IMR-90 (cell line): ENCODE results near the gene PPP1R12B.
"Not testable (repeated sequence)": the region's sequence is repeated elsewhere in the genome, so short reads cannot be mapped to it uniquely, and the experiment has no call there.

Source experiments
- MAFK ChIP-seq: IDR thresholded peaks from 2 replicates; pipeline ENCODE4 v1.6.1; 2012; ENCODE audit warnings: low read depth, low read length, improper control_type of control experiment
- TF ChIP-seq, protein P1 (sequence below): conservative IDR thresholded peaks from 2 replicates; pipeline ENCODE4 v1.5.1; 2012; ENCODE audit warnings: mild to moderate bottlenecking, low read depth, low read length, improper control_type of control experiment

- not testable (repeated sequence) for TF ChIP-seq MAFK
- TF ChIP-seq, protein P1, sequence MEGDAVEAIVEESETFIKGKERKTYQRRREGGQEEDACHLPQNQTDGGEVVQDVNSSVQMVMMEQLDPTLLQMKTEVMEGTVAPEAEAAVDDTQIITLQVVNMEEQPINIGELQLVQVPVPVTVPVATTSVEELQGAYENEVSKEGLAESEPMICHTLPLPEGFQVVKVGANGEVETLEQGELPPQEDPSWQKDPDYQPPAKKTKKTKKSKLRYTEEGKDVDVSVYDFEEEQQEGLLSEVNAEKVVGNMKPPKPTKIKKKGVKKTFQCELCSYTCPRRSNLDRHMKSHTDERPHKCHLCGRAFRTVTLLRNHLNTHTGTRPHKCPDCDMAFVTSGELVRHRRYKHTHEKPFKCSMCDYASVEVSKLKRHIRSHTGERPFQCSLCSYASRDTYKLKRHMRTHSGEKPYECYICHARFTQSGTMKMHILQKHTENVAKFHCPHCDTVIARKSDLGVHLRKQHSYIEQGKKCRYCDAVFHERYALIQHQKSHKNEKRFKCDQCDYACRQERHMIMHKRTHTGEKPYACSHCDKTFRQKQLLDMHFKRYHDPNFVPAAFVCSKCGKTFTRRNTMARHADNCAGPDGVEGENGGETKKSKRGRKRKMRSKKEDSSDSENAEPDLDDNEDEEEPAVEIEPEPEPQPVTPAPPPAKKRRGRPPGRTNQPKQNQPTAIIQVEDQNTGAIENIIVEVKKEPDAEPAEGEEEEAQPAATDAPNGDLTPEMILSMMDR: not testable (repeated sequence)
These were observed 280.8 kb downstream of the PPP1R12B start for GRCh38 chr1:202629257-202629811.
